GM12878 (cell line): ENCODE results near the gene OLFML2B. TPM values are rescaled to one million over a fixed set of nuclear protein-coding genes. Genes with fewer than 3 reads are reported as not detected.

ENCODE experiments used
- ATAC-seq: fragments of 200-7000 bp; cut with Tn5 transposase; 3 replicates; pipeline ENCODE4 v1.9.1; 2020; ENCODE audit warnings: mild to moderate bottlenecking, moderate library complexity
- BruUV-seq: library from RNA; stranded (reverse); fragments of 400-500 nt; replicated peaks from 2 replicates; lab custom pipeline; 2021; lab: Mats Ljungman, UMichigan
- CTCF ChIA-PET: fragments of 300-600 bp; sonication (Branson Sonifier 250); formaldehyde crosslinking; extraction: SDS; loops from one replicate; lab custom pipeline; 2021; ENCODE audit warnings: inconsistent platforms; lab: Yijun Ruan, JAX
- POLR2A ChIA-PET: fragments of 350-600 bp; formaldehyde crosslinking; extraction: SDS; loops from one replicate; lab custom pipeline; 2021; ENCODE audit warnings: inconsistent platforms; lab: Charles Lee
- RAD21 ChIA-PET: fragments of 300-600 bp; sonication (Branson Sonifier 250); formaldehyde crosslinking; loops from one replicate; lab custom pipeline; 2023; ENCODE audit warnings: antibody characterized with exemption; ENCODE audit not compliant: unreplicated experiment; lab: Charles Lee
- SMC1A ChIA-PET: fragments of 300-600 bp; sonication (Branson Sonifier 250); formaldehyde crosslinking; loops from one replicate; lab custom pipeline; 2023; ENCODE audit not compliant: unreplicated experiment, uncharacterized antibody; lab: Charles Lee
- DNase-seq: peaks from one replicate; pipeline ENCODE4 v3.0.0-alpha.2; 2011; ENCODE audit warnings: low read depth, low spot score
- FAIRE-seq: peaks from 3 replicates; lab custom pipeline; 2011; peaks lifted over from hg19 to GRCh38; lab: Jason Lieb, UNC
- H2AFZ ChIP-seq: 2 replicates; pipeline ENCODE4 v1.6.0; 2011; ENCODE audit warnings: low read depth, low read length, control low read depth; ENCODE audit not compliant: control insufficient read depth
- H3K27ac ChIP-seq: 2 replicates; pipeline ENCODE4 v1.5.1; 2011; ENCODE audit warnings: control low read depth; ENCODE audit not compliant: control insufficient read depth, insufficient read depth
- H3K27me3 ChIP-seq, 2 experiments: replicated peaks in 1 of 2; 2 replicates each; pipeline versions ENCODE4 v1.6.0 to v1.6.1; 2011; ENCODE audit warnings: low read length in 1 of 2; ENCODE audit not compliant: control insufficient read depth in 2 of 2, insufficient read depth in 2 of 2
- H3K36me3 ChIP-seq, 2 experiments: 2 replicates each; pipeline ENCODE4 v1.5.1; 2011; ENCODE audit warnings: low read length in 1 of 2; ENCODE audit not compliant: control insufficient read depth in 2 of 2, insufficient read depth in 2 of 2
- H3K4me1 ChIP-seq: 2 replicates; pipeline ENCODE4 v1.6.1; 2011; ENCODE audit warnings: mild to moderate bottlenecking, low read length, moderate library complexity, mixed read lengths; ENCODE audit not compliant: control insufficient read depth, insufficient read depth
- H3K4me2 ChIP-seq: 2 replicates; pipeline ENCODE4 v1.6.0; 2011; ENCODE audit warnings: control low read depth; ENCODE audit not compliant: control insufficient read depth, insufficient read depth
- H3K4me3 ChIP-seq: fragments of 200-600 bp; sonication (generic); 2 replicates; pipeline ENCODE4 v1.5.1; 2016
- H3K79me2 ChIP-seq: 2 replicates; pipeline ENCODE4 v1.6.0; 2011; ENCODE audit warnings: low read length; ENCODE audit not compliant: control insufficient read depth, insufficient read depth
- H3K9ac ChIP-seq: 2 replicates; pipeline ENCODE4 v1.8.0; 2011; ENCODE audit warnings: low read length, control low read depth, mixed read lengths; ENCODE audit not compliant: control insufficient read depth, insufficient read depth
- H3K9me3 ChIP-seq: replicated peaks from 3 replicates; pipeline ENCODE4 v1.5.1; 2011; ENCODE audit warnings: mild to moderate bottlenecking, low read length; ENCODE audit not compliant: control insufficient read depth, insufficient read depth
- H4K20me1 ChIP-seq: 2 replicates; pipeline ENCODE4 v1.6.0; 2011; ENCODE audit not compliant: control insufficient read depth, insufficient read depth
- BCLAF1 ChIP-seq: fragments of 450-650 bp; IDR thresholded peaks from 2 replicates; pipeline ENCODE4 v1.6.1; 2017; ENCODE audit warnings: antibody characterized with exemption, mild to moderate bottlenecking, moderate library complexity
- E2F8 ChIP-seq: fragments of 450-650 bp; IDR thresholded peaks from 2 replicates; pipeline ENCODE4 v1.6.1; 2018; ENCODE audit warnings: mild to moderate bottlenecking, low read depth, moderate library complexity; ENCODE audit not compliant: partially characterized antibody
- MLLT1 ChIP-seq: fragments of 450-650 bp; IDR thresholded peaks from 2 replicates; pipeline ENCODE4 v1.6.1; 2016; ENCODE audit warnings: mild to moderate bottlenecking
- NR2F1 ChIP-seq: fragments of 450-650 bp; conservative IDR thresholded peaks from 2 replicates; pipeline ENCODE4 v1.6.1; 2017; ENCODE audit warnings: mild to moderate bottlenecking
- PBX3 ChIP-seq: IDR thresholded peaks from 2 replicates; pipeline ENCODE4 v1.6.1; 2011; ENCODE audit warnings: mild to moderate bottlenecking, low read depth, low read length, moderate library complexity; ENCODE audit not compliant: insufficient replicate concordance
- RBBP5 ChIP-seq: fragments of 200-600 bp; sonication (generic); conservative IDR thresholded peaks from 2 replicates; pipeline ENCODE4 v1.6.1; 2016
- SIX5 ChIP-seq: IDR thresholded peaks from 2 replicates; pipeline ENCODE4 v1.6.1; 2011; ENCODE audit warnings: mild to moderate bottlenecking, low read depth, low read length, moderate library complexity; ENCODE audit not compliant: severe bottlenecking
- SMAD1 ChIP-seq: fragments of 450-650 bp; IDR thresholded peaks from 2 replicates; pipeline ENCODE4 v1.6.1; 2018; ENCODE audit warnings: mild to moderate bottlenecking, low read depth; ENCODE audit not compliant: partially characterized antibody
- ZNF274 ChIP-seq: IDR thresholded peaks from one replicate; pipeline ENCODE4 v1.8.0; 2011; ENCODE audit not compliant: insufficient read length, insufficient read depth
- WGBS: methylation state at CpG from one replicate; pipeline ENCODE4 v1.1.6; 2016; ENCODE audit warnings: low lambda C conversion rate; ENCODE audit not compliant: insufficient replicate concordance, insufficient coverage; ENCODE audit errors: missing lambda C conversion rate; 5-methylcytosine and 5-hydroxymethylcytosine counted together
- in situ Hi-C: fragments of 300-500 bp; cut with MboI; formaldehyde crosslinking; loops from 9 replicates; pipeline ENCODE4 v1.14.3; 2018; ENCODE audit warnings: mixed read lengths
- intact Hi-C: fragments of 100-400 bp; cut with micrococcal nuclease; formaldehyde crosslinking; loops from one replicate; pipeline ENCODE4 v1.14.2; 2022; ENCODE audit not compliant: unreplicated experiment
- polyA plus RNA-seq, 11 experiments: library from polyadenylated mRNA; depleted of rRNA in 4 of 11; unstranded in 6 of 11; stranded (reverse) in 5 of 11; fragments of >200 nt; fragmentation: Nextera tagmentation in 4 of 11; fragmentation: Illumina TruSeq in 1 of 11; extraction: Ambion mirVana in 4 of 11; extraction: Trizol in 1 of 11; gene quantifications; 1 replicate in 1 of 11; 2 replicates in 10 of 11; pipeline versions ENCODE4 v1.2.1 to v1.2.3, GENCODE V29; 2011 to 2016; ENCODE audit warnings: inconsistent platforms in 2 of 11, missing spikeins in 2 of 11, low read depth in 1 of 11
- total RNA-seq, 4 experiments: library from RNA; depleted of rRNA in 3 of 4; stranded (reverse); fragments of >200 nt in 3 of 4; fragmentation: Illumina TruSeq in 1 of 4; extraction: Trizol in 1 of 4; gene quantifications; 2 replicates each; pipeline versions ENCODE4 v1.2.1 to v1.2.3, GENCODE V29; 2013 to 2021

OLFML2B gene
- total and polyA plus RNA-seq, 10 of the 15 experiments (the other 5 are each of a cell fraction or from before 2014, with no cell fraction given), result not detected

GRCh38 chr1:162008799-162009198, 14.9 kb downstream of the OLFML2B start:
- Histone ChIP-seq H2AFZ (no peak overlapping the region), H3K4me3 (no peak overlapping the region), H3K9ac (no peak overlapping the region), H4K20me1 (no peaks in the 10 kb centered on the region), H3K27me3 (peaks cover 0 to 2% of the 10 kb centered on the region in 2 experiments; a peak in 2 of 4 replicates), H3K79me2 (no peaks in the 10 kb centered on the region), H3K9me3 (peaks cover 4% of the 10 kb centered on the region; the same call in 2 of the 3 replicates), H3K4me2 (no peak overlapping the region), H3K4me1 (no peaks in the 10 kb centered on the region), H3K36me3 (no peaks in the 10 kb centered on the region), H3K27ac (no peak overlapping the region)
- TF ChIP-seq PBX3, result no peak
- no peak for TF ChIP-seq SMAD1
- TF ChIP-seq BCLAF1, result no peak
- TF ChIP-seq MLLT1, result no peak
- TF ChIP-seq RBBP5, result no peak
- TF ChIP-seq E2F8, result no peak
- no peak for TF ChIP-seq NR2F1
- TF ChIP-seq SIX5, result no peak
- TF ChIP-seq ZNF274, result no peak
- FAIRE-seq (no peak), ATAC-seq (no peak), DNase-seq (no peak)
- WGBS, result 37% methylated on average over 5 of the region's 5 CpGs
- RAD21 ChIA-PET, result no interaction called here
- in situ Hi-C loops (no loop called here), intact Hi-C loops (no loop called here)
- CTCF ChIA-PET, result interaction anchor here (1.1 kb wide), 1 partner anchor 28 kb away, joined by 3 read pairs; no protein-coding TSS in a partner anchor
- SMC1A ChIA-PET, result no interaction called here
- BruUV-seq, result no TSS peak
- POLR2A ChIA-PET, result no interaction called here
